Loucy (cell line): ENCODE measurements around the gene HAO2.

ENCODE experiments used
- H2AFZ ChIP-seq: fragments of 200-600 bp; sonication (generic); 2 replicates; pipeline ENCODE4 v1.6.0; 2016; ENCODE audit warnings: antibody characterized with exemption, mild to moderate bottlenecking, low read length, moderate library complexity
- H3F3A ChIP-seq: fragments of 200-600 bp; 2 replicates; pipeline ENCODE4 v1.6.0; 2016; ENCODE audit warnings: antibody characterized with exemption, low read depth, mild to moderate bottlenecking
- H3K27me3 ChIP-seq: fragments of 200-600 bp; sonication (generic); 2 replicates; pipeline ENCODE4 v1.6.1; 2014; ENCODE audit warnings: low read length, mild to moderate bottlenecking; ENCODE audit not compliant: insufficient read depth, poor library complexity, severe bottlenecking
- H3K36me3 ChIP-seq: fragments of 200-600 bp; sonication (generic); 2 replicates; pipeline ENCODE4 v1.6.1; 2016; ENCODE audit warnings: low read length; ENCODE audit not compliant: insufficient read depth
- H3K4me1 ChIP-seq: fragments of 200-600 bp; sonication (generic); 2 replicates; pipeline ENCODE4 v1.5.1; 2014; ENCODE audit warnings: low read length, mild to moderate bottlenecking; ENCODE audit not compliant: insufficient read depth, poor library complexity, severe bottlenecking
- H3K4me2 ChIP-seq: fragments of 200-600 bp; sonication (generic); 2 replicates; pipeline ENCODE4 v1.6.0; 2014; ENCODE audit warnings: antibody characterized with exemption, low read length, low read depth, mild to moderate bottlenecking; ENCODE audit not compliant: poor library complexity, severe bottlenecking
- H3K4me3 ChIP-seq: fragments of 200-600 bp; sonication (generic); 2 replicates; pipeline ENCODE4 v1.5.1; 2014; ENCODE audit warnings: low read length, mild to moderate bottlenecking, mixed read lengths; ENCODE audit not compliant: poor library complexity, severe bottlenecking
- H3K79me2 ChIP-seq: fragments of 200-600 bp; sonication (generic); 2 replicates; pipeline ENCODE4 v1.6.1; 2014; ENCODE audit warnings: low read length; ENCODE audit not compliant: insufficient read depth
- H3K9ac ChIP-seq: fragments of 200-600 bp; sonication (generic); 2 replicates; pipeline ENCODE4 v1.6.0; 2014; ENCODE audit warnings: mild to moderate bottlenecking, low read depth, low read length, moderate library complexity; ENCODE audit not compliant: poor library complexity, severe bottlenecking
- H3K9me2 ChIP-seq: fragments of 200-600 bp; sonication (generic); replicated peaks from 2 replicates; pipeline ENCODE4 v1.6.1; 2016; ENCODE audit warnings: low read depth, low read length, mixed read lengths
- H3K9me3 ChIP-seq: fragments of 200-600 bp; sonication (generic); 2 replicates; pipeline ENCODE4 v1.6.1; 2014; ENCODE audit warnings: mild to moderate bottlenecking, antibody characterized with exemption, low read length, low read depth; ENCODE audit not compliant: insufficient read depth
- H4K20me1 ChIP-seq: fragments of 200-600 bp; sonication (generic); 2 replicates; pipeline ENCODE4 v1.6.0; 2014; ENCODE audit warnings: antibody characterized with exemption, low read length, mild to moderate bottlenecking; ENCODE audit not compliant: insufficient read depth, poor library complexity, severe bottlenecking
- CTCF ChIP-seq: fragments of 200-600 bp; sonication (generic); conservative IDR thresholded peaks from 2 replicates; pipeline ENCODE4 v1.5.1; 2014; ENCODE audit warnings: mild to moderate bottlenecking, antibody characterized with exemption, low read length
- EZH2phosphoT487 ChIP-seq: fragments of 200-600 bp; IDR thresholded peaks from 2 replicates; pipeline ENCODE4 v1.6.1; 2018; ENCODE audit warnings: antibody characterized with exemption, mild to moderate bottlenecking, moderate library complexity, borderline replicate concordance

Gene HAO2

GRCh38 chr1:119404736-119405135, 36.2 kb downstream of the HAO2 start:
- no peak overlapping the region for H3K9ac ChIP-seq
- TF ChIP-seq EZH2phosphoT487 (no peak), CTCF (no peak)
- no peaks in the 10 kb centered on the region for H3K4me1 ChIP-seq
- no peaks in the 10 kb centered on the region for H3F3A ChIP-seq
- no peak overlapping the region for H3K4me3 ChIP-seq
- 0 out of 2 replicates have a peak, but pooled peaks cover 7% of the 10 kb centered on the region for H3K9me3 ChIP-seq
- no peaks in the 10 kb centered on the region for H3K9me2 ChIP-seq
- H3K4me2 ChIP-seq, result no peak overlapping the region
- H3K36me3 ChIP-seq, result no peaks in the 10 kb centered on the region
- no peaks in the 10 kb centered on the region for H3K79me2 ChIP-seq
- H4K20me1 ChIP-seq, result no peaks in the 10 kb centered on the region
- no peaks in the 10 kb centered on the region for H3K27me3 ChIP-seq
- no peak overlapping the region for H2AFZ ChIP-seq

- no peak overlapping the region for H3K9ac ChIP-seq
- no peak for TF ChIP-seq EZH2phosphoT487
- TF ChIP-seq CTCF, result no peak
These were observed 41.1 kb downstream of the HAO2 start for GRCh38 chr1:119409731-119410130.

GRCh38 chr1:119410961-119411360, 42.4 kb downstream of the HAO2 start:
- Histone ChIP-seq H3K27me3 (no peaks in the 10 kb centered on the region), H3K9me2 (no peaks in the 10 kb centered on the region), H2AFZ (no peak overlapping the region), H3K9ac (no peak overlapping the region), H3K36me3 (no peaks in the 10 kb centered on the region), H4K20me1 (no peaks in the 10 kb centered on the region), H3K4me1 (no peaks in the 10 kb centered on the region), H3K79me2 (no peaks in the 10 kb centered on the region), H3K4me3 (no peak overlapping the region), H3K9me3 (no peaks in the 10 kb centered on the region), H3F3A (no peaks in the 10 kb centered on the region), H3K4me2 (no peak overlapping the region)
- no peak for TF ChIP-seq EZH2phosphoT487
- no peak for TF ChIP-seq CTCF

More at GRCh38 chr1:119409731-119410130, 41.1 kb downstream of the HAO2 start:
- Histone ChIP-seq H3K4me2 (no peak overlapping the region), H3K4me3 (no peak overlapping the region), H2AFZ (no peak overlapping the region), H3K36me3 (no peaks in the 10 kb centered on the region), H3K4me1 (no peaks in the 10 kb centered on the region), H3K27me3 (no peaks in the 10 kb centered on the region), H4K20me1 (no peaks in the 10 kb centered on the region), H3K9me2 (no peaks in the 10 kb centered on the region), H3K79me2 (no peaks in the 10 kb centered on the region), H3F3A (no peaks in the 10 kb centered on the region), H3K9me3 (0 out of 2 replicates have a peak, but pooled peaks cover 1% of the 10 kb centered on the region)
